Smooth muscle cell (in vitro differentiated cells): ENCODE measurements around the gene TSPAN15. TPM values are rescaled to one million over a fixed set of nuclear protein-coding genes. Genes with fewer than 3 reads are reported as not detected.

Experiments used
- DNase-seq: peaks from one replicate; lab custom pipeline; 2025; ENCODE audit not compliant: unreplicated experiment; lab: John Stamatoyannopoulos, UW
- H2AFZ ChIP-seq: fragments of 200-600 bp; sonication (generic); 2 replicates; pipeline ENCODE4 v1.6.0; 2016; ENCODE audit warnings: antibody characterized with exemption, low read depth, mild to moderate bottlenecking
- H3F3A ChIP-seq: fragments of 200-600 bp; sonication (generic); 2 replicates; pipeline ENCODE4 v1.6.0; 2017; ENCODE audit warnings: antibody characterized with exemption, low read depth
- H3K27ac ChIP-seq: fragments of 200-600 bp; sonication (generic); 2 replicates; pipeline ENCODE4 v1.5.1; 2016; ENCODE audit warnings: low read depth, mild to moderate bottlenecking
- H3K27me3 ChIP-seq: fragments of 200-600 bp; sonication (generic); 2 replicates; pipeline ENCODE4 v1.6.1; 2016; ENCODE audit warnings: low read depth, mild to moderate bottlenecking
- H3K36me3 ChIP-seq: fragments of 200-600 bp; sonication (generic); 2 replicates; pipeline ENCODE4 v1.5.1; 2016; ENCODE audit warnings: low read depth
- H3K4me1 ChIP-seq: fragments of 200-600 bp; sonication (generic); 2 replicates; pipeline ENCODE4 v1.5.1; 2016; ENCODE audit warnings: low read depth
- H3K4me2 ChIP-seq: fragments of 200-600 bp; sonication (generic); 2 replicates; pipeline ENCODE4 v1.6.0; 2016; ENCODE audit warnings: mild to moderate bottlenecking
- H3K4me3 ChIP-seq: fragments of 200-600 bp; sonication (generic); 2 replicates; pipeline ENCODE4 v1.5.1; 2016; ENCODE audit warnings: mild to moderate bottlenecking
- H3K79me2 ChIP-seq: fragments of 200-600 bp; sonication (generic); 2 replicates; pipeline ENCODE4 v1.6.0; 2016; ENCODE audit warnings: low read depth, mild to moderate bottlenecking
- H3K9ac ChIP-seq: fragments of 200-600 bp; sonication (generic); 2 replicates; pipeline ENCODE4 v1.6.0; 2016; ENCODE audit warnings: low read depth
- H3K9me3 ChIP-seq: fragments of 200-600 bp; sonication (generic); replicated peaks from 2 replicates; pipeline ENCODE4 v1.5.1; 2016; ENCODE audit warnings: low read depth
- H4K20me1 ChIP-seq: fragments of 200-600 bp; sonication (generic); 2 replicates; pipeline ENCODE4 v1.6.0; 2016; ENCODE audit warnings: low read depth
- WGBS: methylation state at CpG from one replicate; pipeline ENCODE4 v1.1.7; 2016; ENCODE audit warnings: low lambda C conversion rate; 5-methylcytosine and 5-hydroxymethylcytosine counted together
- polyA plus RNA-seq: library from polyadenylated mRNA; unstranded; fragments of >200 nt; fragmentation: Nextera tagmentation; extraction: Ambion mirVana; gene quantifications from 2 replicates; pipeline ENCODE4 v1.2.1, GENCODE V29; 2016
- total RNA-seq: library from RNA; depleted of rRNA; stranded (reverse); fragments of >200 nt; gene quantifications from 2 replicates; pipeline ENCODE4 v1.2.3, GENCODE V29; 2014
- TF ChIP-seq, protein P1 (sequence below): fragments of 200-600 bp; sonication (generic); IDR thresholded peaks from 2 replicates; pipeline ENCODE4 v1.5.1; 2017; ENCODE audit warnings: borderline replicate concordance, mild to moderate bottlenecking, antibody characterized with exemption; ENCODE audit not compliant: insufficient read depth, poor library complexity, severe bottlenecking

The TSPAN15 gene
- total and polyA plus RNA-seq, 2 experiments from 2014 or later, result 113 to 249 TPM

DNA sequence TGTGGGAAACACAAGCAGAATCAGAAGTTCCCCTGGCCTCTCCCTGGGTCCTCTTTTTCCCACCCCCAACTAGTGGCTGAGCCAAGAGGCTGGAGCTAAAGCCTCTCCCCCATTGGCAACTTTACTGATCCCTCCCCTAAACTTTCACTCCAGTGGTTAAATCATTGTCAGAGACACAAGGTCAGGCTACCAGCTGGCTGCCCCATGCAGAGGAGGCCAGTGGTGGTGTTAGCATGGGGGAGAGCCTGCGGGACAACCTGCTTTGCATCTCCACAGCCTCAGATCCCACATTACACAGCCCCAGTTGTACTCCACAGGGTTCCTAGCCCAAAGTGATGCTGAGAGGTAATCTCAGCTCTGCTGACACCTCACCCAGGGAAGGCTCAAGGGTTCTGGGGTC is 101.0 kb downstream of the TSPAN15 start:
- H3K9ac ChIP-seq, result no peak overlapping the region
- H3K36me3 ChIP-seq, result no peaks in the 10 kb centered on the region
- TF ChIP-seq, protein P1, sequence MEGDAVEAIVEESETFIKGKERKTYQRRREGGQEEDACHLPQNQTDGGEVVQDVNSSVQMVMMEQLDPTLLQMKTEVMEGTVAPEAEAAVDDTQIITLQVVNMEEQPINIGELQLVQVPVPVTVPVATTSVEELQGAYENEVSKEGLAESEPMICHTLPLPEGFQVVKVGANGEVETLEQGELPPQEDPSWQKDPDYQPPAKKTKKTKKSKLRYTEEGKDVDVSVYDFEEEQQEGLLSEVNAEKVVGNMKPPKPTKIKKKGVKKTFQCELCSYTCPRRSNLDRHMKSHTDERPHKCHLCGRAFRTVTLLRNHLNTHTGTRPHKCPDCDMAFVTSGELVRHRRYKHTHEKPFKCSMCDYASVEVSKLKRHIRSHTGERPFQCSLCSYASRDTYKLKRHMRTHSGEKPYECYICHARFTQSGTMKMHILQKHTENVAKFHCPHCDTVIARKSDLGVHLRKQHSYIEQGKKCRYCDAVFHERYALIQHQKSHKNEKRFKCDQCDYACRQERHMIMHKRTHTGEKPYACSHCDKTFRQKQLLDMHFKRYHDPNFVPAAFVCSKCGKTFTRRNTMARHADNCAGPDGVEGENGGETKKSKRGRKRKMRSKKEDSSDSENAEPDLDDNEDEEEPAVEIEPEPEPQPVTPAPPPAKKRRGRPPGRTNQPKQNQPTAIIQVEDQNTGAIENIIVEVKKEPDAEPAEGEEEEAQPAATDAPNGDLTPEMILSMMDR, result no peak
- no peaks in the 10 kb centered on the region for H4K20me1 ChIP-seq
- no peaks in the 10 kb centered on the region for H3K79me2 ChIP-seq
- no peak overlapping the region for H3K4me3 ChIP-seq
- no peaks in the 10 kb centered on the region for H3F3A ChIP-seq
- H3K4me2 ChIP-seq, result no peak overlapping the region
- peaks cover 10% of the 10 kb centered on the region for H3K27me3 ChIP-seq
- no peaks in the 10 kb centered on the region for H3K4me1 ChIP-seq
- 73% methylated on average over 1 of the region's 1 CpG for WGBS
- DNase-seq, result no peak
- peaks cover 8% of the 10 kb centered on the region for H3K9me3 ChIP-seq
- no peak overlapping the region for H3K27ac ChIP-seq
- no peak overlapping the region for H2AFZ ChIP-seq

DNA sequence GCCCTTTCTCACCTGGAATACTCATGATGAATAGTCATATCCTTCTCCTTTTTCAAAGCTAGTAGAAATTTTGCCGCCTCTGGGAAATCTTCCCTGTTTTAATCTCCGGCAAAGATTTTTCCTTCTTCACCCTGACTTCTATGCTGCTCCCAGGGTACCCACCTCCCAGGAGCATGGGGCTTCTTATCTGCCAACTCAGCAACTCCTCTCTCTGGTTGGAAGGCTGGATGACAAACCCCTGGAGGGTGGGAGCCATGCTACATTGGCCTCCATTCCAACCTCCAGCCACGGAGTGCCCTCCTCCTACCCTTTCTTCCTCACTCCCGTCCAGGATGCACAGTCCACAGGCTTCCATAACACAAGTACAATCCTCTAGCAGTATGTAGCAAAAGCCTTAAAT is 102.1 kb downstream of the TSPAN15 start:
- Histone ChIP-seq H3K79me2 (no peaks in the 10 kb centered on the region), H3K36me3 (no peaks in the 10 kb centered on the region), H3K27ac (no peak overlapping the region), H3K9ac (no peak overlapping the region), H3K4me3 (no peak overlapping the region), H3F3A (no peaks in the 10 kb centered on the region), H2AFZ (no peak overlapping the region), H3K4me2 (no peak overlapping the region), H3K27me3 (peaks cover 10% of the 10 kb centered on the region), H4K20me1 (no peaks in the 10 kb centered on the region), H3K9me3 (peaks cover 8% of the 10 kb centered on the region), H3K4me1 (no peaks in the 10 kb centered on the region)
- WGBS, result 86% methylated on average over 4 of the region's 4 CpGs
- no peak for DNase-seq
- TF ChIP-seq, protein P1, result no peak

DNA sequence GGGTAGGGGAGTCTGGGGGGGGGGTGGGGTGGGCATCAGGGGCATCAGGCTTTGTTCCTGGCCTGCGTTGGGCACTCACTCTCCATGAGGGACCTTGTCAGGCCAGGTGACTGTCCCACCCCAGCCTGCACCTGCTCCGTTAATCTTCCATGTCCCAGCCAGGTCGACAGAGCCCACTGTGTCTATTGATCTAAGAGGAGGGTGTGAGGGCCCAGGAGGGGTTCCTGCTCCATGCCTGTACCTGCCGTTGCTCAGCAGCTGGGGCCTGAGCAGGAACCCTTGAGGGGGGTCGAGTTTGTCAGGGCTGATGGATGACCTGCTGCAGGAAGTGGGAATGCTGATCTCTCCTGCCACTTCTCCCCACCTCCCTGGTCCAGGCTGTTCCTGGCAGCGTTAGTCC is 103.3 kb downstream of the TSPAN15 start:
- no peak overlapping the region for H2AFZ ChIP-seq
- no peak overlapping the region for H3K4me2 ChIP-seq
- TF ChIP-seq, protein P1, result no peak
- no peaks in the 10 kb centered on the region for H3K4me1 ChIP-seq
- no peak for DNase-seq
- H3K27ac ChIP-seq, result no peak overlapping the region
- no peaks in the 10 kb centered on the region for H4K20me1 ChIP-seq
- peaks cover 10% of the 10 kb centered on the region for H3K27me3 ChIP-seq
- no peaks in the 10 kb centered on the region for H3K79me2 ChIP-seq
- no peaks in the 10 kb centered on the region for H3F3A ChIP-seq
- no peaks in the 10 kb centered on the region for H3K36me3 ChIP-seq
- no peak overlapping the region for H3K9ac ChIP-seq
- H3K4me3 ChIP-seq, result no peak overlapping the region
- H3K9me3 ChIP-seq, result peaks cover 7% of the 10 kb centered on the region
- WGBS, result 81% methylated on average over 5 of the region's 6 CpGs

Other genes with a start within 250 kb of the TSPAN15 start
- 0.09 TPM in 1 of 2 replicates, not detected in the other for gene HKDC1, start 231.1 kb upstream of the TSPAN15 start, total RNA-seq
- gene HKDC1, start 231.1 kb upstream of the TSPAN15 start, polyA plus RNA-seq, result 0.27 TPM in 1 of 2 replicates, not detected in the other
- gene HK1, start 173.0 kb upstream of the TSPAN15 start, total RNA-seq, result 62.7 and 67.6 TPM in 2 replicates
- gene HK1, start 173.0 kb upstream of the TSPAN15 start, polyA plus RNA-seq, result 123 and 134 TPM in 2 replicates
- gene TACR2, start 34.5 kb upstream of the TSPAN15 start, total RNA-seq, result not detected in 2 replicates
- 0.13 and 0.43 TPM in 2 replicates for gene TACR2, start 34.5 kb upstream of the TSPAN15 start, polyA plus RNA-seq
- not detected in 2 replicates for gene NEUROG3, start 122.0 kb downstream of the TSPAN15 start, total RNA-seq
- gene NEUROG3, start 122.0 kb downstream of the TSPAN15 start, polyA plus RNA-seq, result not detected in 2 replicates
- gene FAM241B, start 178.8 kb downstream of the TSPAN15 start, total RNA-seq, result 0.81 and 4.1 TPM in 2 replicates
- 8.0 and 9.6 TPM in 2 replicates for gene FAM241B, start 178.8 kb downstream of the TSPAN15 start, polyA plus RNA-seq